Esophagus muscularis mucosa (tissue), 4 donors: ENCODE data around the gene SENP1. TPM values are rescaled to one million over a fixed set of nuclear protein-coding genes. Genes with fewer than 3 reads are reported as not detected.

Experiments used
- DNase-seq: peaks from one replicate; pipeline ENCODE4 v3.0.0-alpha.2; 2017; ENCODE audit errors: extremely low spot score
- H3K27ac ChIP-seq, 4 donors: fragments of 200-600 bp; sonication (generic); replicated peaks in 1 of 4; 1 replicate in 3 of 4; 2 replicates in 1 of 4; pipeline ENCODE4 v1.5.1; 2016 to 2019; ENCODE audit warnings: mild to moderate bottlenecking in 1 of 4
- H3K27me3 ChIP-seq, 4 donors: fragments of 200-600 bp; sonication (generic); one replicate each; pipeline versions ENCODE4 v1.5.1 to v1.6.0; 2016 to 2019
- H3K36me3 ChIP-seq, 4 donors: fragments of 200-600 bp; sonication (generic); one replicate each; pipeline ENCODE4 v1.5.1; 2016 to 2019
- H3K4me1 ChIP-seq, 4 donors: fragments of 200-600 bp; sonication (generic); one replicate each; pipeline ENCODE4 v1.5.1; 2016 to 2019
- H3K4me3 ChIP-seq, 4 donors: fragments of 200-600 bp; sonication (generic); 1 replicate in 2 of 4; 2 replicates in 2 of 4; pipeline ENCODE4 v1.5.1; 2016 to 2019; ENCODE audit warnings: mild to moderate bottlenecking in 4 of 4, moderate library complexity in 1 of 4
- H3K9me3 ChIP-seq, 4 donors: fragments of 200-600 bp; sonication (generic); 1 replicate in 3 of 4; 2 replicates in 1 of 4; pipeline ENCODE4 v1.5.1; 2016 to 2019
- EP300 ChIP-seq: sonication (generic); formaldehyde crosslinking; IDR thresholded peaks from one replicate; pipeline ENCODE4 v1.6.1; 2017; ENCODE audit warnings: antibody characterized with exemption
- POLR2A ChIP-seq: fragments of 450-650 bp; IDR thresholded peaks from one replicate; pipeline ENCODE4 v1.6.1; 2017; ENCODE audit warnings: antibody characterized with exemption, moderate library complexity, mild to moderate bottlenecking, low read depth
- POLR2AphosphoS5 ChIP-seq, 2 donors: sonication (generic); formaldehyde crosslinking; IDR thresholded peaks; one replicate each; pipeline ENCODE4 v1.6.1; 2017; ENCODE audit warnings: antibody characterized with exemption in 2 of 2
- WGBS: methylation state at CpG from one replicate; pipeline ENCODE4 v1.1.5; 2018; 5-methylcytosine and 5-hydroxymethylcytosine counted together
- intact Hi-C: fragments of 100-400 bp; cut with DNase I; formaldehyde crosslinking; loops from one replicate; pipeline ENCODE4 v1.15.1; 2023
- total RNA-seq, 4 donors: library from RNA; depleted of rRNA; stranded (reverse); fragments of >200 nt; gene quantifications; one replicate each; pipeline versions ENCODE4 v1.1.0 to v1.2.1, GENCODE V29; 2016
- TF ChIP-seq, protein P1 (sequence below), 3 experiments: fragments of 200-600 bp in 2 of 3; fragments of 450-650 bp in 1 of 3; sonication (generic) in 2 of 3; IDR thresholded peaks; one replicate each; pipeline ENCODE4 v1.5.1; 2017 to 2019; ENCODE audit warnings: antibody characterized with exemption in 3 of 3, mild to moderate bottlenecking in 2 of 3, moderate library complexity in 1 of 3

Gene SENP1
- total RNA-seq, 4 donors from 2014 or later, result 12.9 to 19.2 (median 14.3) TPM

DNA sequence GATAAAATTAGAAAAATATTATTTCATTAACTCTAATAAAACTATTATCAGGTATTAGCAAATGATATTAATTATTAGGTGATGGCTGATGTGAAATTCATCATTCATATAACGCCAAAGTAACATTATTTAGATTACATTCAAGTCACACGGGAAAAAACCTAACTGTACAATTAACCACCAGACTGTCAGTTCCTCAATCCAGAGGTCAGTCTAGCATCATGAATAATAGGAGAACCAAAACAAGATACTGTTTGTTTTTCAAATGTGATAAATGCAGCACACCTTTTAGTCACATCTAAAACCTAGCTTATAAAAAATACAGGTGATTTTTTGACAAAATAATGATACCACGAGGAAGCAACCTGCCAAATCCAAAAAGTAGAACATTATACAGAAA lies 19.6 kb downstream of the SENP1 start:
- no peak for DNase-seq
- WGBS, result 79% methylated on average over 3 of the region's 3 CpGs
- intact Hi-C loops, result no loop called here
- Histone ChIP-seq H3K27me3 (no peaks in the 10 kb centered on the region), H3K27ac (no peak overlapping the region), H3K9me3 (no peaks in the 10 kb centered on the region), H3K4me1 (no peaks in the 10 kb centered on the region), H3K36me3 (peaks cover 28 to 87% (median 68%) of the 10 kb centered on the region in 4 donors), H3K4me3 (no peak overlapping the region)
- TF ChIP-seq EP300 (no peak), POLR2A (no peak), POLR2AphosphoS5 (IDR thresholded peaks at IDR 0.05) (no peak)
- TF ChIP-seq, protein P1, sequence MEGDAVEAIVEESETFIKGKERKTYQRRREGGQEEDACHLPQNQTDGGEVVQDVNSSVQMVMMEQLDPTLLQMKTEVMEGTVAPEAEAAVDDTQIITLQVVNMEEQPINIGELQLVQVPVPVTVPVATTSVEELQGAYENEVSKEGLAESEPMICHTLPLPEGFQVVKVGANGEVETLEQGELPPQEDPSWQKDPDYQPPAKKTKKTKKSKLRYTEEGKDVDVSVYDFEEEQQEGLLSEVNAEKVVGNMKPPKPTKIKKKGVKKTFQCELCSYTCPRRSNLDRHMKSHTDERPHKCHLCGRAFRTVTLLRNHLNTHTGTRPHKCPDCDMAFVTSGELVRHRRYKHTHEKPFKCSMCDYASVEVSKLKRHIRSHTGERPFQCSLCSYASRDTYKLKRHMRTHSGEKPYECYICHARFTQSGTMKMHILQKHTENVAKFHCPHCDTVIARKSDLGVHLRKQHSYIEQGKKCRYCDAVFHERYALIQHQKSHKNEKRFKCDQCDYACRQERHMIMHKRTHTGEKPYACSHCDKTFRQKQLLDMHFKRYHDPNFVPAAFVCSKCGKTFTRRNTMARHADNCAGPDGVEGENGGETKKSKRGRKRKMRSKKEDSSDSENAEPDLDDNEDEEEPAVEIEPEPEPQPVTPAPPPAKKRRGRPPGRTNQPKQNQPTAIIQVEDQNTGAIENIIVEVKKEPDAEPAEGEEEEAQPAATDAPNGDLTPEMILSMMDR (IDR thresholded peaks at IDR 0.05), result no peak

DNA sequence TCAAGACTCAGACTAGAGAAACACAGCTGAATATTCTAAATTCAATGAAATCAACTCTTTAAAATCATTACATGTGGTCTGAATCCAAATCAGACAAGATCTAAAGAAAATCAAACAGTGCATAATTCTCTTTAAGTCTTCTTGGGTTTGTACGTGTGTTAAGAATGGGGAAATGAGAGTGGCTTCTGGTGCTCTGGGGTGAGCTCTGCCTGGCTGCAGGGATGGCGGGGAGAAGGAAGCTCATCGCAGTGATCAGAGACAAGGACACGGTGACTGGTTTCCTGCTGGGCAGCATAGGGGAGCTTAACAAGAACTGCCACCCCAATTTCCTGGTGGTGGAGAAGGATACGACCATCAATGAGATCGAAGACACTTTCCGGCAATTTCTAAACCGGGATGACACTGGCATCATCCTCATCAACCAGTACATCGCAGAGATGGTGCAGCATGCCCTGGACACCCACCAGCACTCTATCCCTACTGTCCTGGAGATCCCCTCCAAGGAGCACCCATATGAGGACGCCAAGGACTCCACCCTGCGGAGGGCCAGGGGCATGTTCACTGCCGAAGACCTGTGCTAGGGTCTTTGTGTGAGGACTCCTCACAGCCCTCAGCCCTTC lies 20.9 kb downstream of the SENP1 start:
- H3K36me3 ChIP-seq, result peaks cover 28 to 86% (median 70%) of the 10 kb centered on the region in 4 donors
- 89% methylated on average over 11 of the region's 12 CpGs for WGBS
- intact Hi-C loops, result no loop called here

DNA sequence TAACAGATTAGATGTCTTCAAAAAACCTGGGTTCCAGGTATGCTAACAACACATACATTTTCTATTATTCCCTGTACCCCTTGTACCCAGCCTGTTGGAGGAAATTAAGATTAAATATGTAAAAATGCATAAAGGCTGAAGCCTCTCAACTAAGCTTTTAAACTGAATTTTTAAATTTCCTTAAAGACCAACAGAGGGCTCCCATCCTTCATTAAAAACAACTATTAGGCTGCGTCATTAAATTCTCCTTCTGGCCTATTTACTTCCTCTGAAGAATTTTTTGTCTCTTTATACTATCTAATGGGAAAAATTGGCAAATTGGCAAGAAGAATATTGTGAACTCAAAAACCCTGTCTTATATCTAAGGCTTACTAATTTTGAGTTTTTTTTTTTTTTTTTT lies 21.8 kb downstream of the SENP1 start:
- no peak overlapping the region for H3K27ac ChIP-seq
- H3K27me3 ChIP-seq, result no peaks in the 10 kb centered on the region
- no peak for DNase-seq
- no peak overlapping the region for H3K4me3 ChIP-seq
- no peaks in the 10 kb centered on the region for H3K4me1 ChIP-seq
- peaks cover 28 to 88% (median 71%) of the 10 kb centered on the region in 4 donors for H3K36me3 ChIP-seq
- H3K9me3 ChIP-seq, result no peaks in the 10 kb centered on the region
- intact Hi-C loops, result no loop called here
- TF ChIP-seq EP300 (no peak), POLR2A (no peak), POLR2AphosphoS5 (IDR thresholded peaks at IDR 0.05) (no peak)
- TF ChIP-seq, protein P1 (IDR thresholded peaks at IDR 0.05), result peak in 2 of 3 experiments; percentile 31 to 35
- WGBS, result 46% methylated on average over 1 of the region's 1 CpG

More for the DNA sequence above, 20.9 kb downstream of the SENP1 start:
- H3K4me3 ChIP-seq, result no peak overlapping the region
- H3K4me1 ChIP-seq, result no peaks in the 10 kb centered on the region
- H3K9me3 ChIP-seq, result no peaks in the 10 kb centered on the region
- no peak for TF ChIP-seq POLR2A
- TF ChIP-seq, protein P1 (IDR thresholded peaks at IDR 0.05), result no peak
- TF ChIP-seq EP300, result no peak
- no peak for TF ChIP-seq POLR2AphosphoS5 (IDR thresholded peaks at IDR 0.05)
- no peak for DNase-seq
- no peak overlapping the region for H3K27ac ChIP-seq
- H3K27me3 ChIP-seq, result no peaks in the 10 kb centered on the region

DNA sequence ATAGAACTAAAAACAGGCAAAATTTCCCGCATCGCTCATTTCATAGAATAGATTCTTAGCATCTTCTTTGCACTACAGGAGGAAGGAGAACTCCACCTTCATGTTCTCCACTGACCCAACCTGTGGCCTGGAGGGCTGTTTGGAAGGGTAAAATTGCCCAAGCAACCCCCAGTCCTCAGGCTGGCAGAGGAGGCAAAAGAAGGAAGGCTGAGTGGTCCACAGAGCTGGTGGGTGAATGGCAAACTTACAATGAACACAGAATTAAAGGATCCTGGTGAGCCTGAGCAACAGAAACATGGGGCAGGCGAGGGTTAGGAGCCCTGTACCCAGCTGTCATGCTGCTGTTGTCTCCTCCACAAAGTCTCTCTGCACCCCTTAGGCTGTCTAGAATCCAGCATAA lies 25.1 kb downstream of the SENP1 start:
- H3K36me3 ChIP-seq, result peaks cover 8 to 69% (median 51%) of the 10 kb centered on the region in 4 donors
- TF ChIP-seq EP300 (no peak), POLR2AphosphoS5 (IDR thresholded peaks at IDR 0.05) (no peak), POLR2A (no peak)
- TF ChIP-seq, protein P1 (IDR thresholded peaks at IDR 0.05), result no peak
- H3K9me3 ChIP-seq, result no peaks in the 10 kb centered on the region
- 94% methylated on average over 3 of the region's 3 CpGs for WGBS
- no peaks in the 10 kb centered on the region for H3K4me1 ChIP-seq
- intact Hi-C loops, result no loop called here
- no peak for DNase-seq
- H3K4me3 ChIP-seq, result no peak overlapping the region
- no peaks in the 10 kb centered on the region for H3K27me3 ChIP-seq
- no peak overlapping the region for H3K27ac ChIP-seq

DNA sequence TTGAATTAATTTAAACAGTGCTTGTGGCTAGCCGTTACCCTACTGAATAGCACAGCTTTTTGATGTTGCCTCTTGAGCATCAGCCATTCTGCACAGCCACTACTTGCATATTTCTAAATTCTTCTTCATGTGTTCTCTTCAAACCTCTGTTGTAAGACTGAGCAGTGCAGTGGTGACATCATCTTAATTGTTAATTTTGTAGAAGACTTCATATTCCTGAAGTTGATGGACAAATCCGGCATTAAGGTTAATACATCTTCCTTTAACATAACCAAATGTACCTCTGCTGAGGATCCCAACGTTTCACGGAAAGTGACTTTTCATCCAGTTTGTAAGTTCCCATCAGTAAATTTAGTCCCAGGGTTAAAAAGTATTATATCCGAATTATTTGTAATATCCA lies 25.6 kb downstream of the SENP1 start:
- 91% methylated on average over 5 of the region's 5 CpGs for WGBS
- no peak overlapping the region for H3K4me3 ChIP-seq
- no peaks in the 10 kb centered on the region for H3K9me3 ChIP-seq
- TF ChIP-seq POLR2AphosphoS5 (IDR thresholded peaks at IDR 0.05) (no peak), POLR2A (no peak), EP300 (no peak)
- TF ChIP-seq, protein P1 (IDR thresholded peaks at IDR 0.05), result no peak
- DNase-seq, result no peak
- peaks cover 5 to 69% (median 46%) of the 10 kb centered on the region in 4 donors for H3K36me3 ChIP-seq
- intact Hi-C loops, result no loop called here
- H3K4me1 ChIP-seq, result no peaks in the 10 kb centered on the region
- no peak overlapping the region for H3K27ac ChIP-seq
- H3K27me3 ChIP-seq, result no peaks in the 10 kb centered on the region
